Measurements from ENCODE around the gene EOLA1. TPM values are rescaled to one million over a fixed set of nuclear protein-coding genes. Genes with fewer than 3 reads are reported as not detected.

EOLA1 gene
- total RNA-seq, 1 experiment from 2014 or later, result 7.9 TPM

DNA sequence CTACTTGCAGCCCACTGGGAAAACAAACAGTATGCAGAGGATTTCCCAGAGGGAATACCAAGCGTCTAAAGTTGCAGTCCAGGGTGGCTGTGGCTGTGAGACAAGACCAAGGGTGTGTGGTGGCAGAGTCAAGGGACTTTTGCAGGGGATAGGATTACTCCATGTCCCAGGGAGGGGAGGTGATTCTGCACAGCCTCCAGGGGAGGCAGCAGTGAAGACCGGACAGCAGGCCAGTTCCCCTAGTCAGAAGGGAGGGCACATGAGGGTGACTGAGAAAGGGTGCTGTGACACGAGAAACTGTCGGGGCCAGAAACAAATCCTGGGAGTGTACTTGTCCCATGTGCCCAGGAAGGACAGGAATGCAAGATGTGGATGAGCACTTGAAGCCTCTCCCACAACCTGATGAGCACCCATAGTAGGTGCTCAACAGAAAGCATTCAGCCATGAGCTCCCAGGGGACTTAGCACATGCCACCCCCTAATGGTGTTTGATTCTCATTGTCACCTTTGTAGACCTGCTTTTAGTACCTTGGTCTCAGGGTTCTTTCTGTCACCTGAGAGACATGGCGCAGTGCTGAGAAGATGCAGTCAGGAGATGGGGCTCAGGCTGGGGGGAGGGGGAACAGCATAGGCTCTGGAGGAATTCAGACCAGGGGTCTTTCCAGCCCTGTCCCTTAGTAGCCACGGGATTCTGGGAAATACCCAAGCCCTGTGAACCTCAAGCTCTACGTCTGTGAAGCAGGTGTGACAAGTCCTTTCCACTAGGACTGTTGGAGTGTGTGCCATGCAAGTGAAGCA is 27.0 kb downstream of the EOLA1 start:
- no peak overlapping the region for H2BK12ac ChIP-seq (ENCODE audit: insufficient read length, low read depth, low read length)
- no peak overlapping the region for H3K9ac ChIP-seq (ENCODE audit: extremely low read depth, insufficient read length, low read length)
- H3K4me2 ChIP-seq (ENCODE audit: insufficient read depth, insufficient read length, low read length), result no peak overlapping the region
- TF ChIP-seq, protein P1, sequence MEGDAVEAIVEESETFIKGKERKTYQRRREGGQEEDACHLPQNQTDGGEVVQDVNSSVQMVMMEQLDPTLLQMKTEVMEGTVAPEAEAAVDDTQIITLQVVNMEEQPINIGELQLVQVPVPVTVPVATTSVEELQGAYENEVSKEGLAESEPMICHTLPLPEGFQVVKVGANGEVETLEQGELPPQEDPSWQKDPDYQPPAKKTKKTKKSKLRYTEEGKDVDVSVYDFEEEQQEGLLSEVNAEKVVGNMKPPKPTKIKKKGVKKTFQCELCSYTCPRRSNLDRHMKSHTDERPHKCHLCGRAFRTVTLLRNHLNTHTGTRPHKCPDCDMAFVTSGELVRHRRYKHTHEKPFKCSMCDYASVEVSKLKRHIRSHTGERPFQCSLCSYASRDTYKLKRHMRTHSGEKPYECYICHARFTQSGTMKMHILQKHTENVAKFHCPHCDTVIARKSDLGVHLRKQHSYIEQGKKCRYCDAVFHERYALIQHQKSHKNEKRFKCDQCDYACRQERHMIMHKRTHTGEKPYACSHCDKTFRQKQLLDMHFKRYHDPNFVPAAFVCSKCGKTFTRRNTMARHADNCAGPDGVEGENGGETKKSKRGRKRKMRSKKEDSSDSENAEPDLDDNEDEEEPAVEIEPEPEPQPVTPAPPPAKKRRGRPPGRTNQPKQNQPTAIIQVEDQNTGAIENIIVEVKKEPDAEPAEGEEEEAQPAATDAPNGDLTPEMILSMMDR (conservative IDR thresholded peaks at IDR 0.05), result no peak
- Mint-ChIP-seq H3K36me3 (ENCODE audit: insufficient read depth in 1 of 3, low read depth in 3 of 3) (peaks cover 0 to 11% (median 8%) of the 10 kb centered on the region in 3 experiments; a peak in 3 of 7 replicates), H3K9me3 (peaks cover 64 to 68% of the 10 kb centered on the region in 2 experiments), H3K27me3 (ENCODE audit: low read depth) (no peaks in the 10 kb centered on the region), H3K4me1 (peaks cover 31 to 47% of the 10 kb centered on the region in 2 experiments), H3K27ac (peak overlapping the region in 1 of 3 experiments; percentile 83; a peak in 1 of 7 replicates), H3K4me3 (no peak overlapping the region)
- H3K4me1 ChIP-seq (ENCODE audit: insufficient read depth, low read length), result no peaks in the 10 kb centered on the region
- DNase-seq, result no peak
- no peak overlapping the region for H3K27ac ChIP-seq (ENCODE audit: insufficient read length, low read depth, low read length)
- H3K9me3 ChIP-seq (ENCODE audit: control insufficient read depth, low read depth, low read length), result peaks cover 48% of the 10 kb centered on the region
- no peak overlapping the region for H3K18ac ChIP-seq (ENCODE audit: insufficient read length, low read depth, low read length)
- H2BK120ac ChIP-seq (ENCODE audit: low read depth, low read length, poor library complexity, severe bottlenecking), result no peak overlapping the region
- no peak overlapping the region for H4K91ac ChIP-seq (ENCODE audit: insufficient read length, low read depth, low read length)
- no peak overlapping the region for H2BK5ac ChIP-seq (ENCODE audit: insufficient read length, low read length)
- H3K27me3 ChIP-seq (ENCODE audit: insufficient read depth, low read length), result no peaks in the 10 kb centered on the region
- H3T11ph ChIP-seq (ENCODE audit: low read length), result no peak overlapping the region
- no peak overlapping the region for H4K8ac ChIP-seq (replicated peaks; ENCODE audit: insufficient read length, low read depth, low read length)
- no peak overlapping the region for H3K23ac ChIP-seq (ENCODE audit: insufficient read length, low read depth, low read length)
- H3K14ac ChIP-seq (ENCODE audit: insufficient read depth, low read length), result no peak overlapping the region
- no CpG with 5 or more reads among the region's 7 CpGs for WGBS (ENCODE audit: extremely low coverage, insufficient read length, low lambda C conversion rate)
- H2BK20ac ChIP-seq (ENCODE audit: low read depth, low read length, poor library complexity, severe bottlenecking), result no peak overlapping the region
- H3K23me2 ChIP-seq (ENCODE audit: insufficient read length, low read depth, low read length, poor library complexity, severe bottlenecking), result no peaks in the 10 kb centered on the region
- no peaks in the 10 kb centered on the region for H4K20me1 ChIP-seq (ENCODE audit: control insufficient read depth, insufficient read depth, insufficient read length)
- no peaks in the 10 kb centered on the region for H3K79me1 ChIP-seq (ENCODE audit: insufficient read depth, low read depth, low read length, poor library complexity, severe bottlenecking)
- H4K5ac ChIP-seq (ENCODE audit: insufficient read length, low read depth, low read length), result no peak overlapping the region
- no peak overlapping the region for H2AFZ ChIP-seq (ENCODE audit: low read length)
- no peak overlapping the region for H3K56ac ChIP-seq (ENCODE audit: insufficient read length, low read depth, low read length)
- no peak overlapping the region for H2AK5ac ChIP-seq (ENCODE audit: insufficient read length, low read length)
- no peak overlapping the region for H2BK15ac ChIP-seq (ENCODE audit: low read depth, low read length)
- H3K4ac ChIP-seq (ENCODE audit: low read depth, low read length), result no peak overlapping the region
- no peaks in the 10 kb centered on the region for H3K79me2 ChIP-seq (ENCODE audit: insufficient read depth, low read length)

Data from H9 (cell line).